Activated T-cell treated with anti-CD3 and anti-CD28 coated beads for 4 hours (primary cell): ENCODE data around the gene MRPL37.
"Not testable (repeated sequence)": the region's sequence is repeated elsewhere in the genome, so short reads cannot be mapped to it uniquely, and the experiment has no call there.

ENCODE experiments used
- DNase-seq: peaks from one replicate; pipeline ENCODE4 v3.0.0-alpha.2; 2020

MRPL37 gene

GRCh38 chr1:54199765-54200518, at the start of gene MRPL37, which contains the start of gene CYB5RL:
TSS of gene MRPL37 (plus strand) at chr1:54200167. CDS start at chr1:54200244, 77 bp downstream.
TSS of gene CYB5RL (minus strand) at chr1:54200030. CDS start at chr1:54195616, 4,414 bp downstream.
- peak; percentile 84 for DNase-seq

GRCh38 chr1:54151013-54151412, 49.0 kb upstream of the MRPL37 start:
- no peak for DNase-seq

GRCh38 chr1:54152696-54153095, 47.3 kb upstream of the MRPL37 start, which contains the start of gene CDCP2:
TSS of gene CDCP2 (minus strand) at chr1:54153000. CDS start at chr1:54152922, 78 bp downstream.
- no peak for DNase-seq

GRCh38 chr1:54153535-54154439, 46.2 kb upstream of the MRPL37 start:
- no peak for DNase-seq

- no peak for DNase-seq
These were observed 43.8 kb upstream of the MRPL37 start for GRCh38 chr1:54156201-54156600.

DNA sequence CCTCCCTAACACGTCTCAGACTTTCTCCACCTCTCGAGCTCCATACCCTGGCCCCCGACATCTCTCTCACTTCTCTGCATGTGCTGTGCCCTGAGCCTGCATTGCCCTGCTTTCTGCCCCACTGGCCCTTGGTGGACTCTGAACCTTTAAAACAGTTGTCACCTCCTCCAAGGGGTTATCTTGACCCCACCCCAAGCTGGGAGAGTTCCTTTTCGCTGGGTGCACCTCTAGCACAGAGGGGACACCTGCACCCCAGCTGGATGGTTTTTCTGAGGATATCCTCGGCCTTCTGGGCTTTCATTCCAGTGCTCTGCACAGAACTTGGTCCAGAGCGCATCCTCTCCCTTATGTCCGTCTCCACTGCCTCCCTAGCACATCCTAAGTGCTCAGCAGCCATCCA, 43.0 kb upstream of the MRPL37 start:
- no peak for DNase-seq

- DNase-seq: no peak
These were observed 42.6 kb upstream of the MRPL37 start for GRCh38 chr1:54157401-54157800.

DNA sequence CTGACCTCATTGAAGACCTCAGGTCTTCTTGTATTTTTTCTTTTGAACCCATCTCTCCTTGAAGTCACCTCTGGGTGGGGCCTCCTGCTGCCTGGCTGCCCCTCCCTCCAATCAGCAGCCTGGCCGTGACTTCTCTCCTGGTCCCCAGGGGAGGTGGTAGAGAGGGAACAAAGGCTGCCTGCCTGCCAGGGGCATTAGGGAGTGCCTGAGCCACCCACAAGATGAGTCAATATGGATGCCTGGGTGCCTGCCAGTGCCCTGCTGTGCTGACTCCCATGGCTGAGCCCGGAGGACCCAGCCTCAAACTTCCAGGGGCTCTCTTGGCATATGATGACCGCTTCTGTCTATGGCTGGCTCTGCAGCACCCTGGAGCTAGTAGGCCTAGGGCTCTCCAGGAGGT, 41.9 kb upstream of the MRPL37 start:
- no peak for DNase-seq

GRCh38 chr1:54159733-54160316, 40.1 kb upstream of the MRPL37 start:
- no peak for DNase-seq

- DNase-seq: no peak
These were observed 39.6 kb upstream of the MRPL37 start for GRCh38 chr1:54160351-54160750.

DNA sequence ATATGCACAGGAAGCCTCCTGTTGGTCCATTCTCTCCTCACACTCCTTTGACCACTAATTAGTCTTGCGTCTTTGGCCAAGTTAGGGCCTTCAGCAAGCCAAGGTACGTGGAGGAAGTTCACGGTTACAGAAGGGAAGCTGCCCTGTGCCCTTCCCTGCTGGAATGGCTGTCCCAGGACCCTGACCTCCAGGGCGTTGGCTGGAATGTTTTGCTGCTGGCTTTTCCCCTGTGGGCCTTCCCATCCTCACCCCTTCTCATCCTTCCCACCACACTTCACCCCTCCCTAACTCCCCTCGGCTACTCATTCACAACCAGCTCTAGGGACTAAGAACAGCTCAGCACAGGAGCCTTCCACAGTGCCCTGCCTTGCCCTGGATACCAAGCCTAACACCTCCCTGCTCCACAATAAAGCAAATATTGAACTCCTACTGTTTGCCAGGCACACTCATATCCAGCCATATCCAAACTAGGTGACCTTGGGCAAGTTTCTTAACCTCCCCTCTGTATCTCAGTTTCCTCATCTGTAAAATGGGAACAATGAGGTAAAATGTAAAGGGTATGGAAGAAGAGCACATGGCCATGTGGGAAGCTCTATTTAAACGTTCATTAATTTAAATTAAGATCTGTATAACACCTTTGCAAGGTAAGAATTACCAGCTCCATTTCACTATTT, 38.3 kb upstream of the MRPL37 start:
- no peak for DNase-seq

- no peak for DNase-seq
These were observed 36.9 kb upstream of the MRPL37 start for GRCh38 chr1:54163051-54163450.

DNA sequence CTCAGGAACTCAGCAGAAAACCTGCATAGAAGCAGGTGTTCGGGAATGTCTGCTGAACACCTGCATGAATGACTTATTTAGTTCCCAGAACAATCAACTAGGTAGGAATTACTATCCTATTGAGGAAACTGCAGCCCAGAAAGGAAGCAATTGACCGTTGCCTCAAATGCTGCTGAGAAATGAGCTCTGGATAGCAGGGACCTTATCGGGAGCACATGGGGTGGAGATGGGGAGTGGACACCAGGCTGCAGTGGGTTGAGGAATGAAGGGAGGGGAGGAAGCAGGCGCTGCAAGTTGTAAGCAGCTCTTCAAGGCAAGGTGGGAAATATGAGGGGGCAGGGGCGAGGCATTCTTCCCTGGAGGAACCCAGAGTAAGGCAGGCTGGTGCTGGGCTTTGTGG, 36.4 kb upstream of the MRPL37 start:
- DNase-seq: no peak

GRCh38 chr1:54165146-54165545, 34.8 kb upstream of the MRPL37 start:
- DNase-seq: no peak

DNA sequence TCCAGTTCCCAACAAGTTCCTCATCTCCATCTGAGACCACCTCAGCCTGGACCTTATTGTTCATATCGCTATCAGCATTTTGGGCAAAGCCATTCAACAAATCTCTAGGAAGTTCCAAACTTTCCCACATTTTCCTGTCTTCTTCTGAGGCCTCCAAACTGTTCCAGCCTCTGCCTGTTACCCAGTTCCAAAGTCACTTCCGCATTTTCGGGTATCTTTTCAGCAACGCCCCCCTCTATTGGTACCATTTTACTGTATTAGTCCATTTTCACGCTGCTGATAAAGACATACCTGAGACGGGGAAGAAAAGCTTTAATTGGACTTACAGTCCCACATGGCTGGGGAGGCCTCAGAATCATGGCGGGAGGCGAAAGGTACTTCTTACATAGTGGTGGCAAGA, 33.6 kb upstream of the MRPL37 start:
- not testable (repeated sequence) for DNase-seq

GRCh38 chr1:54167422-54168139, 32.4 kb upstream of the MRPL37 start:
- DNase-seq: no peak

DNA sequence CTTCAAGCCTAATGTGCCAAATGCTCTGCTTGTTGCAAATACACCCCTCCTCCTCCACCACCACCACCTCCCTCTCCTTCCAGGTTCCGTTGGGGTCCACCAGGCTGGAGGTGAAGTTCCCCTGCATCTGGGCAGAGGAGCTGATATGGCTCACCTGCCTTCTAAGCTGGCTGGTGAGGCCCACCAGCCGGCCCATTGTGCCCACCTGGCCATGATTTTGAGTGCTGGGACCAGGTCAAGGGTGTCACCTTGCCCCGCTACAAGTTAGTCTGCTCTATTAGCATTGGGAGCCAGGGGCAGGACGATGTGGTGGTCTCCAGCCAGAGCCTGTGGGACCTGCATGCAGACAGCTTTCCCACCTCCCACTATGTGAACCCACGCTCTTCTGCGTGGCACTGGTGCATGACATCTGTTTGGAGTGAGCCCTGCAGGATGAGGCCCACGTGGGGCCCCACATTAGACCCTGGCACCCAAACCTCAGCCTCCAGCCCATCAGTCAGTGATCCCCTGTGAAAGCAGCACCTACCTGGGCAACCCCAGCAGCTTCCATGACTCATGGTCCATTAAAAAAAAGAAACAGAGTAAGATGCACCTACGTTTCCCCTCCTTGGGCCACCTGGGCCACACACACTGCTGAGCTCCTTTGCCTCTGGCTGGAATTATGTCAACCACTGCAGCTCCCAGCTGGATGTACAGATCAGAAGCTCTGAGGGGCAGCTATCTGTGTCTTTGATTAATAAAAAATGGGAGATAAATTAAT, 31.6 kb upstream of the MRPL37 start:
- no peak for DNase-seq

- no peak for DNase-seq
These were observed 30.9 kb upstream of the MRPL37 start for GRCh38 chr1:54169068-54169467.

GRCh38 chr1:54171016-54171415, 29.0 kb upstream of the MRPL37 start:
- no peak for DNase-seq

DNA sequence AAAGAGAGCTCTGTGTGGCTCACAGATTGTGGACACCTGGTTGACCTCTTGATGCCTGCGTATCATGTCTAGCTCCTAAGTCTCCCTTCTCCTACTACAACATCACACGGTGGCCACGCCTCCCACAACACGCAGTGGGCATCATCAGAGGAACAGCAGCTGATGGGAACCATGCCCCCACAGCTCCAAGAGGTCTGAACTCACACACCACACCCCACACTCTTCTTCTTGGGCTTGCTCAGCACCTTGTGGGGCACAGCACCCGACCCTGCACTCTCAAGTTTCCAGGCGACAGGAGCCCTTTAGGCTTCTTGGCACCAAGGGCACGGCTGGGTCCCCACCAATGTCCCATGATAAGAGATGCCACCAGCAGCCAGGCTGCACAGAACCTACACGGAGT, 28.4 kb upstream of the MRPL37 start:
- DNase-seq: no peak
